H1 (cell line): ENCODE results near the gene ANXA3. TPM values are rescaled to one million over a fixed set of nuclear protein-coding genes. Genes with fewer than 3 reads are reported as not detected.

Source experiments
- polyA plus RNA-seq, 7 experiments: library from polyadenylated mRNA; depleted of rRNA in 3 of 7; stranded (reverse) in 5 of 7; unstranded in 2 of 7; fragments of >200 nt in 5 of 7; fragments of 200-250 nt in 2 of 7; gene quantifications; 1 replicate in 5 of 7; 2 replicates in 1 of 7; 4 replicates in 1 of 7; pipeline versions ENCODE4 v1.2.1 to v1.2.3, GENCODE V29; 2011 to 2013; ENCODE audit warnings: missing spikeins in 2 of 7, mixed read lengths in 2 of 7
- total RNA-seq: library from RNA; stranded (reverse); fragmentation: NEBNext Ultra II Directional; extraction: Animal tissue kit (Norgen Biotek cat#: 25700); gene quantifications from 2 replicates; pipeline ENCODE4 v1.2.1, GENCODE V29; 2021
- TF ChIP-seq, protein P1 (sequence below): fragments of 300-600 bp; sonication (generic); IDR thresholded peaks from 2 replicates; pipeline ENCODE4 v1.7.1; 2012; ENCODE audit warnings: low read length, moderate library complexity, mild to moderate bottlenecking, inconsistent platforms; ENCODE audit not compliant: insufficient replicate concordance

Gene ANXA3
- total and polyA plus RNA-seq, 2 of the 8 experiments (the other 6 are each of a cell fraction or from before 2014, with no cell fraction given): 10.3 to 27.3 TPM

GRCh38 chr4:78567500-78568060 lies 16.0 kb downstream of the ANXA3 start (continued):
- TF ChIP-seq, protein P1, sequence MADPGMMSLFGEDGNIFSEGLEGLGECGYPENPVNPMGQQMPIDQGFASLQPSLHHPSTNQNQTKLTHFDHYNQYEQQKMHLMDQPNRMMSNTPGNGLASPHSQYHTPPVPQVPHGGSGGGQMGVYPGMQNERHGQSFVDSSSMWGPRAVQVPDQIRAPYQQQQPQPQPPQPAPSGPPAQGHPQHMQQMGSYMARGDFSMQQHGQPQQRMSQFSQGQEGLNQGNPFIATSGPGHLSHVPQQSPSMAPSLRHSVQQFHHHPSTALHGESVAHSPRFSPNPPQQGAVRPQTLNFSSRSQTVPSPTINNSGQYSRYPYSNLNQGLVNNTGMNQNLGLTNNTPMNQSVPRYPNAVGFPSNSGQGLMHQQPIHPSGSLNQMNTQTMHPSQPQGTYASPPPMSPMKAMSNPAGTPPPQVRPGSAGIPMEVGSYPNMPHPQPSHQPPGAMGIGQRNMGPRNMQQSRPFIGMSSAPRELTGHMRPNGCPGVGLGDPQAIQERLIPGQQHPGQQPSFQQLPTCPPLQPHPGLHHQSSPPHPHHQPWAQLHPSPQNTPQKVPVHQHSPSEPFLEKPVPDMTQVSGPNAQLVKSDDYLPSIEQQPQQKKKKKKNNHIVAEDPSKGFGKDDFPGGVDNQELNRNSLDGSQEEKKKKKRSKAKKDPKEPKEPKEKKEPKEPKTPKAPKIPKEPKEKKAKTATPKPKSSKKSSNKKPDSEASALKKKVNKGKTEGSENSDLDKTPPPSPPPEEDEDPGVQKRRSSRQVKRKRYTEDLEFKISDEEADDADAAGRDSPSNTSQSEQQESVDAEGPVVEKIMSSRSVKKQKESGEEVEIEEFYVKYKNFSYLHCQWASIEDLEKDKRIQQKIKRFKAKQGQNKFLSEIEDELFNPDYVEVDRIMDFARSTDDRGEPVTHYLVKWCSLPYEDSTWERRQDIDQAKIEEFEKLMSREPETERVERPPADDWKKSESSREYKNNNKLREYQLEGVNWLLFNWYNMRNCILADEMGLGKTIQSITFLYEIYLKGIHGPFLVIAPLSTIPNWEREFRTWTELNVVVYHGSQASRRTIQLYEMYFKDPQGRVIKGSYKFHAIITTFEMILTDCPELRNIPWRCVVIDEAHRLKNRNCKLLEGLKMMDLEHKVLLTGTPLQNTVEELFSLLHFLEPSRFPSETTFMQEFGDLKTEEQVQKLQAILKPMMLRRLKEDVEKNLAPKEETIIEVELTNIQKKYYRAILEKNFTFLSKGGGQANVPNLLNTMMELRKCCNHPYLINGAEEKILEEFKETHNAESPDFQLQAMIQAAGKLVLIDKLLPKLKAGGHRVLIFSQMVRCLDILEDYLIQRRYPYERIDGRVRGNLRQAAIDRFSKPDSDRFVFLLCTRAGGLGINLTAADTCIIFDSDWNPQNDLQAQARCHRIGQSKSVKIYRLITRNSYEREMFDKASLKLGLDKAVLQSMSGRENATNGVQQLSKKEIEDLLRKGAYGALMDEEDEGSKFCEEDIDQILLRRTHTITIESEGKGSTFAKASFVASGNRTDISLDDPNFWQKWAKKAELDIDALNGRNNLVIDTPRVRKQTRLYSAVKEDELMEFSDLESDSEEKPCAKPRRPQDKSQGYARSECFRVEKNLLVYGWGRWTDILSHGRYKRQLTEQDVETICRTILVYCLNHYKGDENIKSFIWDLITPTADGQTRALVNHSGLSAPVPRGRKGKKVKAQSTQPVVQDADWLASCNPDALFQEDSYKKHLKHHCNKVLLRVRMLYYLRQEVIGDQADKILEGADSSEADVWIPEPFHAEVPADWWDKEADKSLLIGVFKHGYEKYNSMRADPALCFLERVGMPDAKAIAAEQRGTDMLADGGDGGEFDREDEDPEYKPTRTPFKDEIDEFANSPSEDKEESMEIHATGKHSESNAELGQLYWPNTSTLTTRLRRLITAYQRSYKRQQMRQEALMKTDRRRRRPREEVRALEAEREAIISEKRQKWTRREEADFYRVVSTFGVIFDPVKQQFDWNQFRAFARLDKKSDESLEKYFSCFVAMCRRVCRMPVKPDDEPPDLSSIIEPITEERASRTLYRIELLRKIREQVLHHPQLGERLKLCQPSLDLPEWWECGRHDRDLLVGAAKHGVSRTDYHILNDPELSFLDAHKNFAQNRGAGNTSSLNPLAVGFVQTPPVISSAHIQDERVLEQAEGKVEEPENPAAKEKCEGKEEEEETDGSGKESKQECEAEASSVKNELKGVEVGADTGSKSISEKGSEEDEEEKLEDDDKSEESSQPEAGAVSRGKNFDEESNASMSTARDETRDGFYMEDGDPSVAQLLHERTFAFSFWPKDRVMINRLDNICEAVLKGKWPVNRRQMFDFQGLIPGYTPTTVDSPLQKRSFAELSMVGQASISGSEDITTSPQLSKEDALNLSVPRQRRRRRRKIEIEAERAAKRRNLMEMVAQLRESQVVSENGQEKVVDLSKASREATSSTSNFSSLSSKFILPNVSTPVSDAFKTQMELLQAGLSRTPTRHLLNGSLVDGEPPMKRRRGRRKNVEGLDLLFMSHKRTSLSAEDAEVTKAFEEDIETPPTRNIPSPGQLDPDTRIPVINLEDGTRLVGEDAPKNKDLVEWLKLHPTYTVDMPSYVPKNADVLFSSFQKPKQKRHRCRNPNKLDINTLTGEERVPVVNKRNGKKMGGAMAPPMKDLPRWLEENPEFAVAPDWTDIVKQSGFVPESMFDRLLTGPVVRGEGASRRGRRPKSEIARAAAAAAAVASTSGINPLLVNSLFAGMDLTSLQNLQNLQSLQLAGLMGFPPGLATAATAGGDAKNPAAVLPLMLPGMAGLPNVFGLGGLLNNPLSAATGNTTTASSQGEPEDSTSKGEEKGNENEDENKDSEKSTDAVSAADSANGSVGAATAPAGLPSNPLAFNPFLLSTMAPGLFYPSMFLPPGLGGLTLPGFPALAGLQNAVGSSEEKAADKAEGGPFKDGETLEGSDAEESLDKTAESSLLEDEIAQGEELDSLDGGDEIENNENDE: no peak
